SH-SY5Y (cell line): ENCODE data around the gene LIPH.

Experiments used
- GATA2 ChIP-seq: IDR thresholded peaks from 2 replicates; pipeline ENCODE4 v1.6.1; 2011; ENCODE audit warnings: mild to moderate bottlenecking, low read depth, low read length
- GATA3 ChIP-seq: IDR thresholded peaks from 2 replicates; pipeline ENCODE4 v1.6.1; 2011; ENCODE audit warnings: low read depth, mild to moderate bottlenecking, low read length, moderate library complexity

GRCh38 chr3:185549651-185550111 is 2.7 kb downstream of the LIPH start:
- TF ChIP-seq GATA3 (no peak), GATA2 (no peak)
